Activated CD8-positive, alpha-beta T cell treated with anti-CD3 and anti-CD28 coated beads for 36 hours (primary cell): Measurements from ENCODE around the gene TMEM134. TPM values are rescaled to one million over a fixed set of nuclear protein-coding genes. Genes with fewer than 3 reads are reported as not detected.

Experiments used
- ATAC-seq: fragments of 200-7000 bp; cut with Tn5 transposase; one replicate; pipeline ENCODE4 v1.10.0; 2021; ENCODE audit warnings: mild to moderate bottlenecking, moderate library complexity
- CTCF ChIA-PET: fragments of 350-600 bp; sonication (Branson Sonifier 250); formaldehyde crosslinking; loops from one replicate; lab custom pipeline; 2021; ENCODE audit warnings: antibody characterized with exemption; lab: Charles Lee
- POLR2A ChIA-PET: fragments of 350-600 bp; sonication (Branson Sonifier 250); formaldehyde crosslinking; loops from one replicate; lab custom pipeline; 2021; ENCODE audit warnings: antibody characterized with exemption; lab: Charles Lee
- DNase-seq: peaks from one replicate; pipeline ENCODE4 v3.0.0-alpha.2; 2020
- H3K27ac Mint-ChIP-seq: one replicate; pipeline ENCODE4 v1.8.0; 2021; ENCODE audit warnings: mild to moderate bottlenecking, mixed read lengths
- H3K27me3 Mint-ChIP-seq: one replicate; pipeline ENCODE4 v1.8.0; 2021; ENCODE audit warnings: mixed read lengths
- H3K36me3 Mint-ChIP-seq: one replicate; pipeline ENCODE4 v1.8.0; 2021; ENCODE audit warnings: low read depth, mixed read lengths
- H3K4me1 Mint-ChIP-seq: one replicate; pipeline ENCODE4 v1.8.0; 2021; ENCODE audit warnings: low read depth, mixed read lengths
- H3K4me3 Mint-ChIP-seq: one replicate; pipeline ENCODE4 v1.8.0; 2021; ENCODE audit warnings: mild to moderate bottlenecking, moderate library complexity, mixed read lengths
- H3K9me3 Mint-ChIP-seq: one replicate; pipeline ENCODE4 v1.8.0; 2021; ENCODE audit warnings: mixed read lengths
- CTCF ChIP-seq: fragments of 200-600 bp; IDR thresholded peaks from one replicate; pipeline ENCODE4 v1.8.0; 2022; ENCODE audit warnings: antibody characterized with exemption, mild to moderate bottlenecking
- intact Hi-C: fragments of 100-400 bp; cut with micrococcal nuclease; formaldehyde crosslinking; loops from one replicate; pipeline ENCODE4 v1.10.0; 2022
- total RNA-seq, 2 experiments: library from RNA; stranded (reverse); gene quantifications; one replicate each; pipeline ENCODE4 v1.2.3, GENCODE V29; 2021

Gene TMEM134
- total RNA-seq, 2 experiments from 2014 or later: 56.0 to 59.2 TPM

DNA sequence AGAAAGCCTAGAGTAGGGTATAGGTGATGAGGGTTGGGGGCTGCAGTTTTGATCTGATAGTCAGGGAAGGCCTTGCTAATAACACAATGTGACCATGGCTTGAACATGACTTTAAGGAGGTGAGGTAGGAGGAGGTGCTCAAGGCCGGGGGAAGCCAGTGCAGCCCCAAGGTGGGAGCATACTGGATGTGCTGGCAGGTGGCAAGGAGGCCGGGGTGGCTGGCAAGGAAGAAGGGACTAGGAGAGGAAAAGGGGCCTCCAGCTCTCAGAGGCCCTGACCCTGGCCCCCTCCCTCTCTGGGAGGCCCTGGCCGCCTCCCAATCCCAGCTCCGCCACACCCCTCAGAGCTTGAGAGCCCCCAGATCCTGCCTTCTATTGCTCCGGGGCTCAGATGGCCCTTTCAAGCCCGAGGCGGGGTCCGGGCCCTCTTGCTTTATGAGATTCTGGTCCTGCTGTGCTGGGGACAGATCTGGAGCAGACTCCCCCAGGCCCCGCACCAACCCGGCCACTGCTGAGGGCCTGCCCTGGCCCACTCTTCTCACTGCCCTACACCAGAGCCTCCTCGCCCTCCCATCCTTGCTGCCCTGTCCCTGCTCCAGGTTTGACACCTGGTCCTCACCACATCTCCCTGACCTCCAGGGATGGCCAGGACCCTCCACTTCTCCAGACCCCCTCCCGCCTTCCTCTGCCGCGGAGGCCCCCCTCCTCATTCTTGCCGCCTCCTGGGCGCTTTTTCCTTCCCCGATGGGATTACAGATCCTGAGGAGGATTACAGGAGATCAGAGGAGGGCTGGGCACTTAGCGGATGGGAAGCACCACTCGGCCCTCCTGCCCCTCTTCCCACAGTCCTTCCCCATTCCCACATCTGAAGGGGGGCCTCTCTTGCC lies 34.3 kb upstream of the TMEM134 start:
- TF ChIP-seq CTCF: no peak
- ATAC-seq (no peak), DNase-seq (no peak)
- CTCF ChIA-PET: no interaction called here
- Mint-ChIP-seq H3K36me3 (peaks cover 30% of the 10 kb centered on the region), H3K4me1 (peaks cover 42% of the 10 kb centered on the region), H3K4me3 (peak overlapping the region; percentile 58), H3K27ac (peak overlapping the region; percentile 4), H3K27me3 (no peaks in the 10 kb centered on the region), H3K9me3 (no peaks in the 10 kb centered on the region)
- intact Hi-C loops: no loop called here
- POLR2A ChIA-PET: interaction anchor here (1.7 to 8.8 kb wide), 2 partner anchors 15 to 66 kb away, joined by 10 to 108 read pairs; partner anchors contain the start of gene PTPRCAP

GRCh38 chr11:67502328-67502979 lies 33.4 kb upstream of the TMEM134 start:
- no peaks in the 10 kb centered on the region for H3K27me3 Mint-ChIP-seq
- POLR2A ChIA-PET: interaction anchor here (8.8 kb wide), 1 partner anchor 14 kb away, joined by 108 read pairs; no protein-coding TSS in a partner anchor
- peak overlapping the region; percentile 58 for H3K4me3 Mint-ChIP-seq
- no peak overlapping the region for H3K27ac Mint-ChIP-seq
- no peak for DNase-seq
- no peaks in the 10 kb centered on the region for H3K9me3 Mint-ChIP-seq
- peaks cover 40% of the 10 kb centered on the region for H3K4me1 Mint-ChIP-seq
- CTCF ChIA-PET: interaction anchor here (0.6 to 1.2 kb wide), 2 partner anchors 63 to 151 kb away, joined by 3 read pairs; no protein-coding TSS in a partner anchor
- H3K36me3 Mint-ChIP-seq: peaks cover 30% of the 10 kb centered on the region
- ATAC-seq: no peak
- no peak for TF ChIP-seq CTCF
- intact Hi-C loops: no loop called here

GRCh38 chr11:67501854-67502253 lies 32.8 kb upstream of the TMEM134 start:
- ChIA-PET POLR2A (interaction anchor here (8.8 kb wide), 1 partner anchor 13 kb away, joined by 108 read pairs; no protein-coding TSS in a partner anchor), CTCF (interaction anchor here (1.2 kb wide), 1 partner anchor 150 kb away, joined by 3 read pairs; no protein-coding TSS in a partner anchor)
- ATAC-seq (no peak), DNase-seq (no peak)
- Mint-ChIP-seq H3K27me3 (no peaks in the 10 kb centered on the region), H3K27ac (no peak overlapping the region), H3K9me3 (no peaks in the 10 kb centered on the region), H3K4me1 (peaks cover 36% of the 10 kb centered on the region), H3K36me3 (peaks cover 26% of the 10 kb centered on the region), H3K4me3 (no peak overlapping the region)
- intact Hi-C loops: no loop called here
- TF ChIP-seq CTCF: no peak

DNA sequence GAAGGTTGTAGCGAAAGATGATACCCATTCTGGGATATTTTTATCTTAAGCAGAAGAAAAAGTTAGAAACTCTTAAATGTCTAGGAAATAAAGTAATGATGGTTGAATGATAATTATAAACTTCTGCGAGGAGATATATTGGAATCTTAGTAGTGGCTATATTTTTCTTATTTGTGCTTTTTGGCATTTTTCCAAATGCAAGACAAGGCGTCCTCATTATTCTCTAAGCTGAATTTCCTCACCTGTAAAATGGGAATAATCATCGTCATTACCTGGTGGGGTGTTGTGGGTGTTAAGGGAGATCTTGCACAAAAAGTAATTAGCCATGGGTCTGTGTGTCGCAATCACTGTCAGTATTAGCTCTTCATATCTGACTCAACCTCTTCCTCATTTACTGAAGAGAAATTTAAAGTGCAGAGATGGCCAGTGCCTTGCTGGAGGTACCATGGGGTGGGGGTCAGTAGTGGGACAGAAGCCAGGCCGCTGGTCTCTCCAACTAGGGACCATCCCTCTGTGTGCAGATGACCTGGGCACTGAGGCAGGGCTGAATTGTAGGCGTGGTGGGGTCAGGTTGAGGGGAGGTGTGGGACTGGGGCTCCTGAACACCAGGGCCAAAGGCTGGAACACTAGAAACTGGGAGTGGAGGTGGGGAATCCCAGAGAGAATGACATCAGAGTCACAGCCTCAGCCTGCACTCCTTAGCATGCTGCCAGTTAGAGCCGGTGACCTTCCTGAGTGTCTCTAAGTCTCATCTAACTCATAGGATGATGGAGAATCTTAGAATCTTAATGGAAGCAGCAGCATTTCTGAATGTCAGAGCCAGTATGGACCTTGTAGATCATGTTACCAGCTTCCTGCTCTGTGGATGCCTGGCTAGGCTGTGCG lies 32.0 kb upstream of the TMEM134 start:
- Mint-ChIP-seq H3K4me3 (no peak overlapping the region), H3K36me3 (peaks cover 24% of the 10 kb centered on the region), H3K27me3 (no peaks in the 10 kb centered on the region), H3K4me1 (peaks cover 28% of the 10 kb centered on the region), H3K9me3 (no peaks in the 10 kb centered on the region), H3K27ac (peak overlapping the region; percentile 14)
- DNase-seq (no peak), ATAC-seq (no peak)
- intact Hi-C loops: no loop called here
- TF ChIP-seq CTCF: no peak
- ChIA-PET POLR2A (interaction anchor here (1.1 to 8.8 kb wide), 3 partner anchors 13 to 63 kb away, joined by 4 to 108 read pairs (median 6); partner anchors contain the start of genes PTPRCAP and TMEM134), CTCF (no interaction called here)
